GM18508 (cell line): ENCODE data around the gene POMT1.

ENCODE experiments used
- ATAC-seq: cut with Tn5 transposase; IDR thresholded peaks from one replicate; pipeline ENCODE4 v1.9.1; 2021; ENCODE audit warnings: moderate number of reproducible peaks; ENCODE audit not compliant: insufficient read depth, unreplicated experiment

POMT1 gene

GRCh38 chr9:131523086-131523388 is 20.3 kb downstream of the POMT1 start:
- ATAC-seq, result no peak

DNA sequence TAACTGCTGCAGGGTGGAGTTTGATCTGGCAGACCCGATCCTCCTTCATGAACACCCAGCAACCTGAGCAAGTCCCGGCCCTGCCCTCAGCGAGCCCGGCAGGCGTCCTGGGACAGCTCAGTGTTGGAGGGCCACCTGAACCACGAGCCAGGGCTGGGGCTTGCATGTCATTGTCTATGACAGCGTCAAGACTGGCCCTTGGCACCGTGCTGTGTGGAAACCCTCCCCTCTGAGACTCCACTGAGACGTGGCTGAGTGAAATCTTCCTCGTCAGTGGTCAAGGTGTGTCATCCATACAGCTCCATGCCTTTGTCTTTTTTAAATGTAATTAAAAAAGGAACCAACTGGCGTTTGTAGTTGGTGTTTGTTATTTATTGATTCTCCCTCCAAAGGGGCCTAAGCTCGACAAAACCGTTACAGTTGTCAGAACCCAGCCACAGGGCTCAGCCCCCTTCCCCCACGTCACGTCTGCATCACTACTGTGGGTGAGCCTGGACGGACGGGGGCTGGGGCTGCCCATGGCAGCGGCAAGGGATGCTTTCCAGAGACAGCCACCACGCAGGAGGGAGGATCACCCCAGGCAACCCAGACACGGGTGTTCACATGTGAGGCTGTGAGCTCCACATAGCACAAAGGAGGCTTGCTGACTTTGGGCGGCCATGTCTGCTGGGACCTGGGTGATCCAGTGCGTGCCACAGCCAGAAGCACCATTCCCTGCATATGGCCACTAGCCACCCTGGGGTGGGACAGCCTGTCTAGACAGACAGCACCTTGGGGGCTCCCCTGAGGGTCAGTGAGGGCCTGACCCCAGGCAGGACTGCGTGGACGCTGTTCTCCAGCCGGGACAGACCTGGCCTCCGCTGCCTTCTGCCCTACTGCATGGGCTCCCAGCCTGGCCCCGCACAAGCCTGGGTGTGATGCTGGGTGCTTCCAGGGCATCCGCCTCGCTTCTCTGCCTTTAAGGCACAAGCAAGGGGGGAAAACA is 21.0 kb downstream of the POMT1 start:
- no peak for ATAC-seq

DNA sequence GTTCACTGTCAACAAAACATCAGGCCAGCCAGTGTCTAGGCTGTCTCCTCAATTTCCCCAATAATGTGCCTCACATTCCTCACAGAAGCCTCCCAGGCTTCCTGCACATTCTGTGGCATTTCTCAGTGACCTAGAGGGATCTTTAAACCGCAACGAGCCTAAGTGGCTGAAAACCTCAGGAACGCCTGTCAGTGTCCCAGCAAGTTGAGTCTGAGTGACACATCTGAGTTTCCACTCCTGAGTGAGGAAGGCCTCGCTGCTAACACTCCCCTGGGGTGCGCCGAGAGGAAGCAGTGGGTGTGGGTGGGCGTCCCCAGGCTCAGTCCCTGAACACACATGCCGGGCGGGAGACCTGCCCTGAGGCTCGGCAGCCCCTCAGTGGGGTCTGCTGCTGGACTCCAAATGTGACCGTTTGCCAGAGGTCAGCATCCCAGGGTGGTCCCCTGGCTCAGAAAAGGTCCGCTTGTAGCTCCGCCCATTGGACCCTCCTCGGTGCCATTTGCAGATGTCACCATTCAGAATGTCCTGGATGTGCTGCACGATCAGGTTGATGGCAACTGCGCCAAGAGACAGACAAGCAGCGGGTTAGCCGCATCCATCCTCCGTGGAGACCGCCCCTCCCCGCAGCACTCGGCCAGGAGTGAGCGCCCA is 22.1 kb downstream of the POMT1 start:
- ATAC-seq, result no peak

DNA sequence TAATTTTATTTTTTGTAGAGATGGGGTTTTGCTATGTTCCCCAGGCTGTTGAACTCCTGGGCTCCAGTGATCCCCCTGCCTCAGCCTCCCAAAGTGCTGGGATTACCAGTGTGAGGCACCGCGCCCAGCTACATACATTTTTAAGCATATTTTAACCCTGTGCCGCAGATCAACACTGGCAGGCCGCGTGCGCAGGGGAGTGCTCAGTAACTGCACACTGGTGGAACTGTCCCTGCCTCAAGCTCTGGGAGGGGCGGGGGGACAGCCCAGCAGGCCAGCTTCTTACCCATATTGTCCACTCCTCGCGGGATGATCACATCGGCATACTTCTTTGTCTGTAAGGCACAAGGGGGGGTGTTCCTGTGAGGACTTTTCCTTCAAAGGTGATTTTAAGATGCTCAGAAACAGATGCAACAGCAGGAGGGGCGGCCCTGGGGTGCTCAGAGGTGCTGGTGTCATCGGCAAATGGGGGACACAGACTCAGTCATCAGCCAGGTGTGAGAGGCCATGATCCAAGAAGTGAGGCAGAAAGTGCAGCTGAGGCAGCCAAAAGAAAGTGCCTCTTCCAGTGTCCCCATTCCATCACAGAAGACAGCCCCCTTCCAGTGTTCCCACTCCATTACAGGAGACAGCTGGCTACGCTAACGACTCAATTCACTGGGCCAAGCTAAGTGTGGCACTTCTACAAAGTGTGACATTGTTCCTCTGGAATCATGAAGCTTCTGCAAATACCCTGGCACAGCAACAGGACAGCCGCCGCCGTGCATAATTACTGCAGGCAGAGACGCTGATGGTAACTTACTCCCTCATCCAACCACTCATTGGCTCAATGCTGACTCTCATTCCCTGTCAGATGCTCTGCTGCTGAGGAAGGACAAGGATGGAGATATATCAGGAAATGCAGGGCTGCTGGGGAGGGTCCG is 23.2 kb downstream of the POMT1 start:
- no peak for ATAC-seq

DNA sequence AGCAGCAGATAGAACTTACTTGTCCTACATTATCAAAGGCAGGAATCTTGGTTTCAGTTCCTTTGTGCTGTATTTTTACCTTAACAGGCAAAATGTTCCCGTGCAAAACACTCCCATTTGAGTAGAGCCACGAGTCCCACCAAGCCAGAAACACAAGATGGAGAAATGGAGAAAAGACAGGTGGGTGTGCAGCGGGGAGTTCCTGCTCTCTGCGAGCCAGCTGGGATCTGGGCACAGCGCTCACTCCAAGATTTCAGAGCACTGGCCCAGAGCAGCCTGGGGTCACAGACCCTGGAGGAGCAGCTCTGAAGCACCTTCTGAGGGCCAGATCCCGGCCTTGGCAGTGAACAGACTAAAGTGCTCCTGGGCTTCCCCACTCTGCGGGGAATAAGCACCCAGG is 25.5 kb downstream of the POMT1 start:
- no peak for ATAC-seq

GRCh38 chr9:131528886-131529505 is 26.3 kb downstream of the POMT1 start:
- no peak for ATAC-seq

- no peak for ATAC-seq
These were observed 27.2 kb downstream of the POMT1 start for GRCh38 chr9:131529597-131530545.

GRCh38 chr9:131530546-131530919 is 27.8 kb downstream of the POMT1 start:
- no peak for ATAC-seq

DNA sequence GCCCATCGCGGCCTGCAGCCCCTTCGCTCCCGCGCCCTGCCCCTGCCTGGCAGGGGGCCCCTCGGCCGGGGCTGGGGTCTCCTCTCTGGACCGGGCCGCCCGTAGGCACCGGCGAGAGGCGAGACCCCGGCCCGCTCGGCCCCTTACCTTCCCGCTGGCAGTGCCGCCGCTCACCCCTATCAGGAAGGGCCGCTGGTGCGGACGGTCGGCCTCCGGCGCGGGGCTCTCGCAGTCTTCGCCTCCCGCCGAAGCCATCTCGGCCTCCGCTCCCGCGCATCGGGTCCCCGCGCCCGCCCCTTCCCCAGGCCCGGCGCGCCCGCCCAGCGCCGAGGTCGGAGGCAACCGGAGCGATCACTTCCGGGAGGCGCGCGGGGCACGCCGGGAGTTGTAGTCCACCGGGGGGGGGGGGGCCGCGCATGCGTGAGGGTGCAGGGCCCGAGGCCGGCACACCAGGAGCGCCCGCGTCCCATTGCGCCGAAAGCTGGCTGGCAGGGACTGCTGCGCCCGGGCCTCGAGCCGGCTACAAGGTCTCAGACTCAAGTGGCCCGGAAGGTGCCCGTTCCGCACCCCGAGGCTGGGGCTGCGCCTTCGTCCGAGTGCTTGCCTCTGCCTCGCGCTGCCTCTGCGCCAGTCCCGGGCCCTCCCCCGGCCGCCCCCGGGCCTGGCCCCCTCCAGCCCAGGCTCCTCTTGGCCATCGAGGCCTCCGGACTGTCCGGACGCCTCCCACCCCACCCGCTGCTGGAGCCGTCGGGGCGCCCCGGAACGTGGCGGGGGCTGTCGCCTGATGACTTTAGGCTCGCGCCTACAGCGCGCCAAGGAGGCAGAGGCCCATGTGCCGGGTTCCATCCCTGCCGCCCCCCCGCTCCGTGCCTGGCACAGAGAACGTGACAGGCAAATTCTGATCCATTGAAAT is 28.5 kb downstream of the POMT1 start, which contains the start of gene UCK1:
Gene UCK1 (minus strand): TSS at position 344 of the 913 bp plus-strand sequence. CDS start 89 bp downstream, at position 255.
- no peak for ATAC-seq

DNA sequence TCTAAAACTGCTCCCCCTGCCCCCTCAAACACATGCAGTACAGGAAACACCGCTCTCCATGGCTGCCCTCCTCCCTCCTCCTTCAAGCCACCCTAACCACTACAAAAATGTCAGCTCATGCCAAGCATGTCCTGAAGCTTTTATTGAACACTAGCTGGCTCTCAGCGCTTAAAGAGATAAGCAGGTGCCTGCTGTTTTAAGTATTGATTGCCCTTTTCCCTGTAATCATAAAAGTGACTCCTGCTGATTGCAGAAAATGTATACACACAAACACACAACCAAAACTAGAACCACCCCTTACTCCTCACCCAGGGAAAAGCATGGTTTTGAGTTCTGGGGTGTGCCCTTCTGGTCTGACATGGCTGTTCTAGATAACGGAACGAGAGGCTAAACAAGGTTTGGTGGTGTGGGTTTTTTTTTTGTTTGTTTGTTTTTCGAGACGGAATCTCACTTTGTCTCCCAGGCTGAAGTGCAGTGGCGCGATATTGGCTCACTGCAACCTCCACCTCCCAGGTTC is 32.1 kb downstream of the POMT1 start:
- no peak for ATAC-seq

DNA sequence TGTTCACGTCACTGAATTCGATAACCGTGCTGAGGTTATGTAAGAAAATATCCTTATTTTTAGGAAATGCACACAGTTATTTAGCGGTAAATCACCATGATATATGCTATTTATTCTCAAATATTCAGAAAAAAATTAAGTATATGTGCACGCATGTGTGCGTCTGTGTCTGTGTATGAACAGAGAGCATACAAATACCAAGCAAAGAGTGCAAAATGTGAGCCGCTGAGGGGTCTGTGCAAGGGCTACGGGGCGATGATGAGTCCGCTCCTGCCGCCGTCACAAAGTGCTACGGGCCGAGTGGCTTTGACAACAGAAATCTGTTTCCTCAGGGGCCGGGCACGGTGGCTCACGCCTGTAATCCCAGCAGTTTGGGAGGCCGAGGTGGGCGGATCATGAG is 35.2 kb downstream of the POMT1 start:
- ATAC-seq, result no peak

GRCh38 chr9:131539223-131539923 is 36.7 kb downstream of the POMT1 start:
- no peak for ATAC-seq

DNA sequence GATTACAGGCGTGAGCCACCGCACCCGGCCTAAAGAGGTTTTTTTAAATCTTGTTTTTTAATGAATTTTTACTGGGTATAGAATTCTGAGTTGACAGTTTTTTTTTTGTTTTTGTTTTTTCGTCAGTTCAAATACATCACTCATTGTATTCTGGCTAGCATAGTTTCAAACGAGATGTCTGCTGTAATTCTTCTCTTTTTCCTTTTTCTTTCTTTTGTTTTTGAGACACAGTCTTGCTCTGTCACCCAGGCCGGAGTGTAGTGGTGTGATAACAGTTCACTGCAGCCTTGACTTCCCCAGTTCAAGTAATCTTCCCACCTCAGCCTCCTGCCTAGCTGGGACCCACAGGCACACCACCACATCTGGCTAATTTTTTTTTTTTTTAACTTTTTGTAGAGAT is 40.4 kb downstream of the POMT1 start:
- ATAC-seq, result no peak

GRCh38 chr9:131545003-131545785 is 42.5 kb downstream of the POMT1 start, which contains the start of gene PRRT1B:
Gene PRRT1B, plus strand, starts transcription at chr9:131545523. Its CDS starts 93 bp downstream, at chr9:131545616.
- ATAC-seq, result no peak

DNA sequence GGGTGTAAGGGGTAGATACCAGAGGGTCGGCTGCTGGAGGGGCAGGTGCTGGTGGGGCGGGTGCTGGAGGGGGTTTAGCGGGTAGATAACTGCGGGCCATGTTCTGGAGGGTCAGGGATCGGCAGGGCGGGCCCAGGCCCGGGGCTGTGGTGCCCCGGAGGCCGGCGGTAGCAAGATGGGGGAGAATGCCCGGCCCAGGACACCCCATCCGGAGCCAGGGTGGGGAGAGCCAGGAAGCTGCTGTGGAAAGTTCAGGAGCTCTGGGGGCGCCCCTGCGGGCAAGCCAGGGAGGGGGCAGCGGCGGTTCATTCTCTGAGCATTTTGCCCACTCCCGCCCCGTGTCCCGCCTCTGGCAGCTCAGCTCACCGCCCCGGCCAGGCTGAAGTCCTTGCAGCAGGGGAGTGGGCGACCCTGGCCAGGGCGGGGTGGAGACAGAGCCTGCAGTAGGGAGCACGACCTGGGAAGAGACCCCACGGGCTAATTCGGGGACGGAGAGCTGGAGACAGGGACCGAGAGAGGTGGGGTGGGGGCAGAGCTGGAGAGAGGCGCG is 43.1 kb downstream of the POMT1 start:
- ATAC-seq, result no peak
